A549 (cell line): ENCODE measurements around the gene PLA2G2C. TPM values are rescaled to one million over a fixed set of nuclear protein-coding genes. Genes with fewer than 3 reads are reported as not detected.

Source experiments
- ATAC-seq, 2 experiments: fragments of 200-7000 bp in 1 of 2; fragments of >200 bp in 1 of 2; cut with Nextera tagmentation in 1 of 2; cut with Tn5 transposase in 1 of 2; 3 replicates each; pipeline versions ENCODE4 v1.8.0 to v1.9.1; 2018 to 2020; ENCODE audit warnings: mild to moderate bottlenecking in 1 of 2, moderate library complexity in 1 of 2
- CTCF ChIA-PET: fragments of 300-600 bp; sonication (Branson Sonifier 250); formaldehyde crosslinking; extraction: SDS; loops from one replicate; lab custom pipeline; 2021; ENCODE audit warnings: antibody characterized with exemption, inconsistent platforms; lab: Yijun Ruan, JAX
- POLR2A ChIA-PET: fragments of 350-600 bp; formaldehyde crosslinking; extraction: SDS; loops from one replicate; lab custom pipeline; 2021; ENCODE audit warnings: antibody characterized with exemption, inconsistent platforms; lab: Yijun Ruan, JAX
- DNase-seq, 2 experiments: peaks; one replicate each; pipeline versions ENCODE4 v3.0.0 to v3.0.0-alpha.2; 2011 to 2016; ENCODE audit warnings: low read depth in 1 of 2, low spot score in 1 of 2
- FAIRE-seq: peaks from 2 replicates; lab custom pipeline; 2011; peaks lifted over from hg19 to GRCh38; lab: Jason Lieb, UNC
- H3K27ac ChIP-seq, 2 experiments: fragments of >200 bp; sonication (Bioruptor Twin); formaldehyde crosslinking; 3 replicates each; pipeline ENCODE4 v1.5.1; 2016 to 2017
- H3K4me1 ChIP-seq: fragments of >200 bp; sonication (Bioruptor Twin); formaldehyde crosslinking; 3 replicates; pipeline ENCODE4 v1.6.1; 2016
- H3K4me2 ChIP-seq: fragments of >200 bp; sonication (Bioruptor Twin); formaldehyde crosslinking; 3 replicates; pipeline ENCODE4 v1.6.1; 2016
- H3K4me3 ChIP-seq: fragments of >200 bp; sonication (Bioruptor Twin); formaldehyde crosslinking; 3 replicates; pipeline ENCODE4 v1.5.1; 2016
- H3K9me3 ChIP-seq: fragments of >200 bp; sonication (Bioruptor Twin); formaldehyde crosslinking; 3 replicates; pipeline ENCODE4 v1.6.1; 2016
- CBX8 ChIP-seq: fragments of 200-600 bp; sonication (generic); IDR thresholded peaks from 2 replicates; pipeline ENCODE4 v1.6.1; 2016
- CEBPB ChIP-seq, 2 experiments: fragments of >200 bp in 1 of 2; sonication (Bioruptor Twin) in 1 of 2; formaldehyde crosslinking in 1 of 2; IDR thresholded peaks; 2 replicates each; pipeline ENCODE4 v1.6.1; 2012 to 2016
- CHD2 ChIP-seq: fragments of 150-350 bp; IDR thresholded peaks from 2 replicates; pipeline ENCODE4 v1.6.1; 2014; ENCODE audit warnings: low read length; ENCODE audit not compliant: partially characterized antibody
- CHD4 ChIP-seq: fragments of 200-600 bp; sonication (generic); IDR thresholded peaks from 2 replicates; pipeline ENCODE4 v1.6.1; 2016; ENCODE audit warnings: antibody characterized with exemption, mild to moderate bottlenecking, borderline replicate concordance
- FOSB ChIP-seq: fragments of 250-450 bp; sonication (Bioruptor Pico); IDR thresholded peaks from 2 replicates; pipeline ENCODE4 v1.5.0; 2020; ENCODE audit warnings: mild to moderate bottlenecking, moderate library complexity
- HEYL ChIP-seq: fragments of 250-450 bp; sonication (Bioruptor Pico); IDR thresholded peaks from 2 replicates; pipeline ENCODE4 v1.8.0; 2021; ENCODE audit warnings: mild to moderate bottlenecking, moderate library complexity
- HOXB13 ChIP-seq: fragments of 250-450 bp; sonication (Bioruptor Pico); IDR thresholded peaks from 2 replicates; pipeline ENCODE4 v1.5.0; 2020; ENCODE audit warnings: low read depth, mild to moderate bottlenecking, moderate library complexity
- JUN ChIP-seq, 2 experiments: fragments of >200 bp; sonication (Bioruptor Twin); formaldehyde crosslinking; IDR thresholded peaks; 2 replicates in 1 of 2; 3 replicates in 1 of 2; pipeline ENCODE4 v1.6.1; 2016 to 2017
- JUNB ChIP-seq: fragments of >200 bp; sonication (Bioruptor Twin); formaldehyde crosslinking; IDR thresholded peaks from 2 replicates; pipeline ENCODE4 v1.6.1; 2016
- MAFK ChIP-seq: fragments of 450-650 bp; IDR thresholded peaks from 2 replicates; pipeline ENCODE4 v1.6.1; 2014; ENCODE audit not compliant: partially characterized antibody
- POLR2A ChIP-seq: IDR thresholded peaks from 2 replicates; pipeline ENCODE4 v1.6.1; 2012; ENCODE audit warnings: mild to moderate bottlenecking, low read length
- RCOR1 ChIP-seq: fragments of 150-350 bp; IDR thresholded peaks from 2 replicates; pipeline ENCODE4 v1.6.1; 2014; ENCODE audit warnings: antibody characterized with exemption, low read length, low read depth
- RFX5 ChIP-seq: fragments of 450-650 bp; IDR thresholded peaks from 2 replicates; pipeline ENCODE4 v1.7.1; 2014; ENCODE audit warnings: antibody characterized with exemption, mild to moderate bottlenecking, moderate library complexity
- SMC3 ChIP-seq: fragments of >200 bp; sonication (Bioruptor Twin); formaldehyde crosslinking; IDR thresholded peaks from 3 replicates; pipeline ENCODE4 v1.6.1; 2018; ENCODE audit warnings: inconsistent platforms
- ZC3H11A ChIP-seq: fragments of 450-650 bp; IDR thresholded peaks from 2 replicates; pipeline ENCODE4 v1.6.1; 2014; ENCODE audit warnings: antibody characterized with exemption, mild to moderate bottlenecking
- ZFP36 ChIP-seq: fragments of 450-650 bp; IDR thresholded peaks from 2 replicates; pipeline ENCODE4 v1.6.1; 2014; ENCODE audit warnings: borderline replicate concordance; ENCODE audit not compliant: partially characterized antibody
- ZNF302 ChIP-seq: fragments of 250-450 bp; sonication (Bioruptor Pico); IDR thresholded peaks from 2 replicates; pipeline ENCODE4 v1.9.0; 2021; ENCODE audit warnings: inconsistent platforms, mild to moderate bottlenecking, moderate library complexity
- WGBS: methylation state at CpG from one replicate; pipeline ENCODE4 v1.1.6; 2017; ENCODE audit errors: missing lambda C conversion rate; 5-methylcytosine and 5-hydroxymethylcytosine counted together
- polyA plus RNA-seq, 4 experiments: library from polyadenylated mRNA; depleted of rRNA in 3 of 4; stranded (reverse); fragments of >200 nt; fragmentation: RNase III in 1 of 4; extraction: RNeasy Plus Mini Kit Qiagen cat#74134 plus additional on column Dnase treatment in 1 of 4; gene quantifications; 2 replicates in 3 of 4; 3 replicates in 1 of 4; pipeline ENCODE4 v1.2.3, GENCODE V29; 2011 to 2017
- TF ChIP-seq, protein P1 (sequence below): fragments of >200 bp; sonication (Bioruptor Twin); formaldehyde crosslinking; IDR thresholded peaks from 2 replicates; pipeline ENCODE4 v1.6.1; 2016
- TF ChIP-seq, protein P2 (sequence below): IDR thresholded peaks from 2 replicates; pipeline ENCODE4 v1.6.1; 2012
- TF ChIP-seq, protein P3 (sequence below): IDR thresholded peaks from 2 replicates; pipeline ENCODE4 v1.6.1; 2012
- TF ChIP-seq, protein P4 (sequence below): fragments of 200-600 bp; sonication (generic); IDR thresholded peaks from 2 replicates; pipeline ENCODE4 v1.6.1; 2016; ENCODE audit warnings: antibody characterized with exemption, mild to moderate bottlenecking, moderate library complexity

The PLA2G2C gene
- polyA plus RNA-seq, 2 of the 4 experiments (the other 2 are of a cell fraction) = not detected

DNA sequence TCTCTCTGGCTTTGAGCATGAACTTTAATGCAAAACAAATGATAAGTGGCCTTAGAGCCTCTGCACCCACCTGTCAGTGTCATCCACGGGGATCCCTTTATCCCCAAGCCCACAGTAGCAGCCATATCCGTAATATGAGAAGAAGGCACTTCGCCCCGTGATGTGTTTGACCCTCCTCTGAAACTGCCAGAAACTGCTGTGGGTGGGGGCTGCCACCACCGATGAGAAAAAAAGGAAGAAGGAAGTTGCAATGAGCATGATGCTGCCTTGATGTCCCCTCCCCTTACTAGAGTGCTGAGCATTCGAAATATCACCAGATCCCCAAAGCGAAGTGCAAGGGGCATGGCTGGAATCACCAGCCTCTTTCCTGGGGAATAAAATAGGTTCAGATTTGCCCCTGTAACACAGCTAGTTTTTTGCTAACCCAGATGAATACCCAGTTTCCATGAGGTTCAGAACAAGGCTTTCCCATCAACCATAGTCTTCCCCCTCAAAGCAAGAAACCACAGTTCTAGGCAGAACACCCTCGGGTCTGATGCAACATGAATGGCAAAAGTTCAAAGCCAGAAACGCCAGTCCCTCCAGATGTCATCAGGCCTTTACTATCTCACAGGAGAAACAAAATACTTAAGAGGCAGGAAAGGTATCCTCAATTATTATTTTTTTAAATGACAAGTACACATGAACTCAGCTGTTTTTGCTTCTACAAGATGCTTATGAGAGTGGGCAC is 11.2 kb downstream of the PLA2G2C start:
- Histone ChIP-seq H3K4me1 (no peaks in the 10 kb centered on the region), H3K9me3 (no peaks in the 10 kb centered on the region), H3K4me2 (no peak overlapping the region), H3K27ac (no peak overlapping the region), H3K4me3 (no peak overlapping the region)
- FAIRE-seq = no peak
- 64% methylated on average over 9 of the region's 9 CpGs for WGBS
- DNase-seq = no peak
- CTCF ChIA-PET = no interaction called here
- TF ChIP-seq ZFP36 = no peak
- no peak for ATAC-seq
- POLR2A ChIA-PET = no interaction called here

DNA sequence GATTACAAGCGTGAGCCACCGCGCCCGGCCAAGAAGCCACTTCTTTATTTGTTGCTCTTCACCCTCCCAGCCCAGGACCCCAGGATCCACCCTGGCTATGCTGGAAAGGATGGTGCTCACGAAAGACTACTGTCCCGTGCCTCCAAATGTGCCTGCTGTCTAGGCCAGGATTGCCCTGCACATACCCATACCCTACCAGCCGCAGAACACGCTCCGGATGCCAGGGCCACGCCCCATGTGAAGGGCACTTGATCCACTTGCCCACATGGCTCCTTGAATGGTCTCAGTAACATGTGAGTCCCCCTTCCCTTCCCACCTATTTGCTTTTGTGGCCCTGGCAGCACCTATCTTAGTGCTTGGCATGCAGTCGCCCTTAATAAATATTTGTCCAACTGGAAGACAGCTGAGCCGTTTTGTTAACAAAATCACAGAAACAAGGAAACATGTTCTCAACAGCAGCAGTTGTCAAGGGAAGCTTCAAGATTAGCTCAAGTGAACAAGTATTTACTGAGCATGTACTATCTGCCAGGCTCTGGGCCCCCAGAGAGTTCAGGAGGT is 14.2 kb downstream of the PLA2G2C start:
- no peak overlapping the region for H3K4me2 ChIP-seq

DNA sequence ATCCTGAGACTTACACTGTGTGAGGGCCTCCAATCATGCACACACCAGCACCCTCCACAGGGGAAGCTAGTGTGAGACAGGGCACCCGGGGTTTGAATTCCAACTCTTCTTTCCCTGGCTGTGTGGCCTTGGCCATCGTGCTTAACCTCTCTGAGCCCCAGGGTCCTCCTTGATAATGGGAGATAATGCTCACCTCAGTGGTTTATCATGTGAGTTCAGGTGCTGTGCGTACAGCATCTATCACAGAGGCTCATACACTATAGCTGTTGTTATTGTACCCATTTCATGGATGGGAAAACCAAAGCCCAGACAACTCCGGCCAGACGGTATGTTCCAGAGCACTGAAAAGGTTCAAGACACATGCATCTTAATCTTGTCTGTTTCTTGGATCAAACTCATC is 16.4 kb downstream of the PLA2G2C start:
- ChIA-PET CTCF (interaction anchor here (0.9 to 1.3 kb wide), 2 partner anchors 10 to 25 kb away, joined by 3 read pairs; no protein-coding TSS in a partner anchor), POLR2A (no interaction called here)
- FAIRE-seq = no peak

More for the DNA sequence above, 14.2 kb downstream of the PLA2G2C start:
- Histone ChIP-seq H3K27ac (no peak overlapping the region), H3K4me3 (no peak overlapping the region), H3K9me3 (no peaks in the 10 kb centered on the region), H3K4me1 (no peaks in the 10 kb centered on the region)
- no peak for TF ChIP-seq CBX8
- TF ChIP-seq HOXB13 (CRISPR knock-in tag) = no peak
- TF ChIP-seq CHD4 = no peak
- TF ChIP-seq, protein P1, sequence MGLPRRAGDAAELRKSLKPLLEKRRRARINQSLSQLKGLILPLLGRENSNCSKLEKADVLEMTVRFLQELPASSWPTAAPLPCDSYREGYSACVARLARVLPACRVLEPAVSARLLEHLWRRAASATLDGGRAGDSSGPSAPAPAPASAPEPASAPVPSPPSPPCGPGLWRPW = no peak
- TF ChIP-seq CEBPB (IDR thresholded peaks at IDR 0.05) = no peak
- no peak for TF ChIP-seq CHD2
- no peak for TF ChIP-seq JUNB
- TF ChIP-seq, protein P2, sequence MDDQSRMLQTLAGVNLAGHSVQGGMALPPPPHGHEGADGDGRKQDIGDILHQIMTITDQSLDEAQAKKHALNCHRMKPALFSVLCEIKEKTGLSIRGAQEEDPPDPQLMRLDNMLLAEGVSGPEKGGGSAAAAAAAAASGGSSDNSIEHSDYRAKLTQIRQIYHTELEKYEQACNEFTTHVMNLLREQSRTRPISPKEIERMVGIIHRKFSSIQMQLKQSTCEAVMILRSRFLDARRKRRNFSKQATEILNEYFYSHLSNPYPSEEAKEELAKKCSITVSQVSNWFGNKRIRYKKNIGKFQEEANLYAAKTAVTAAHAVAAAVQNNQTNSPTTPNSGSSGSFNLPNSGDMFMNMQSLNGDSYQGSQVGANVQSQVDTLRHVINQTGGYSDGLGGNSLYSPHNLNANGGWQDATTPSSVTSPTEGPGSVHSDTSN = no peak
- no peak for TF ChIP-seq SMC3
- TF ChIP-seq POLR2A = no peak
- TF ChIP-seq RFX5 = no peak
- ATAC-seq (no peak), DNase-seq (no peak), FAIRE-seq (no peak)
- POLR2A ChIA-PET = no interaction called here
- CTCF ChIA-PET = interaction anchor here (0.7 to 0.9 kb wide), 2 partner anchors 23 to 117 kb away, joined by 3 read pairs; no protein-coding TSS in a partner anchor
- 85% methylated on average over 10 of the region's 12 CpGs for WGBS

DNA sequence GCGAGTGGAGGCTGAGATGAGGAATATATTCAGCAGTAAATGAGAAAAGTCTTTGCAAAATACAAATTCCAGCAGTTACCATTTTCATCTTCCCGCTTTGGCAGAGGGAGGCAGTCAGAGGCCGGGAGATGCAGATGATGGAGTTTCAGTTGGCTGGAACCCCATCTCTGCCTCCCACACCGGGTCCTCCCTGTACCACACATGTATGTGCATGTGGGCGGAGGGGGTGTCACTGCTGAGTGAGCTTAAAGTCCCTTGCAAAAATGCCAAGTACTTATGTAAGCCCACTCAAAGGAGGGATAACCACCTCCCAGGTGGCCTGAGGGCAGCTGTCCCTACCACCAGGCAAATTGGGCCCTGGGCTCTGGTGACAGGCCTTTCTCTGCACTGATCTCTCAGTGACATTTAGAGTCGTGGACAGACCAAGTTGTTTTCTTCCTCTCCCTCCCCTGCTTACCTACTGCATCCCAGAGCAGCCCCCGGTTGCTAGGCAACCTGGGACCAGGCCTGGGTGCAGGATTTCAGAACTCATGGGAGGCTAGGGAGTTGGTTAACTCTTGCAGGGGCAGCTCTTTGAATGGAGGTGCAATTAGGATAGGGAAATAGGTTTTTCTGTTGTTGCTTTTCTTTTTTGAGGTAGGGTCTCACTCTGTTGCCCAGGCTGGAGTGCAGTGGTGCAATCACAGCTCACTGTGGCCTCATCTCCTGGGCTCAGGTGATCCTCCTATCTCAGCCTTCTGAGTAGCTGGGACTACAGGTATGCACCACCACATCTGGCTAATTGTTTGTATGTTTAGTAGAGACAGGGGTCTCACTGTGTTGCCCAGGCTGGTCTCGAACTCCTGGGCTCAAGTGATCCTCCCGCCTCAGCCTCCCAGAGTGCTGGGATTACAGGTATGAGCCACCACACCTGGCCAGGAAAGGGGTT is 17.5 kb downstream of the PLA2G2C start:
- ATAC-seq = no peak
- TF ChIP-seq FOSB (CRISPR knock-in tag) = no peak
- TF ChIP-seq ZNF302 (CRISPR knock-in tag) = no peak
- TF ChIP-seq HEYL (CRISPR knock-in tag) = no peak
- TF ChIP-seq, protein P3, sequence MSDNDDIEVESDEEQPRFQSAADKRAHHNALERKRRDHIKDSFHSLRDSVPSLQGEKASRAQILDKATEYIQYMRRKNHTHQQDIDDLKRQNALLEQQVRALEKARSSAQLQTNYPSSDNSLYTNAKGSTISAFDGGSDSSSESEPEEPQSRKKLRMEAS = no peak
- TF ChIP-seq JUN (IDR thresholded peaks at IDR 0.05) = no peak
- no peak for TF ChIP-seq ZC3H11A
- TF ChIP-seq, protein P4, sequence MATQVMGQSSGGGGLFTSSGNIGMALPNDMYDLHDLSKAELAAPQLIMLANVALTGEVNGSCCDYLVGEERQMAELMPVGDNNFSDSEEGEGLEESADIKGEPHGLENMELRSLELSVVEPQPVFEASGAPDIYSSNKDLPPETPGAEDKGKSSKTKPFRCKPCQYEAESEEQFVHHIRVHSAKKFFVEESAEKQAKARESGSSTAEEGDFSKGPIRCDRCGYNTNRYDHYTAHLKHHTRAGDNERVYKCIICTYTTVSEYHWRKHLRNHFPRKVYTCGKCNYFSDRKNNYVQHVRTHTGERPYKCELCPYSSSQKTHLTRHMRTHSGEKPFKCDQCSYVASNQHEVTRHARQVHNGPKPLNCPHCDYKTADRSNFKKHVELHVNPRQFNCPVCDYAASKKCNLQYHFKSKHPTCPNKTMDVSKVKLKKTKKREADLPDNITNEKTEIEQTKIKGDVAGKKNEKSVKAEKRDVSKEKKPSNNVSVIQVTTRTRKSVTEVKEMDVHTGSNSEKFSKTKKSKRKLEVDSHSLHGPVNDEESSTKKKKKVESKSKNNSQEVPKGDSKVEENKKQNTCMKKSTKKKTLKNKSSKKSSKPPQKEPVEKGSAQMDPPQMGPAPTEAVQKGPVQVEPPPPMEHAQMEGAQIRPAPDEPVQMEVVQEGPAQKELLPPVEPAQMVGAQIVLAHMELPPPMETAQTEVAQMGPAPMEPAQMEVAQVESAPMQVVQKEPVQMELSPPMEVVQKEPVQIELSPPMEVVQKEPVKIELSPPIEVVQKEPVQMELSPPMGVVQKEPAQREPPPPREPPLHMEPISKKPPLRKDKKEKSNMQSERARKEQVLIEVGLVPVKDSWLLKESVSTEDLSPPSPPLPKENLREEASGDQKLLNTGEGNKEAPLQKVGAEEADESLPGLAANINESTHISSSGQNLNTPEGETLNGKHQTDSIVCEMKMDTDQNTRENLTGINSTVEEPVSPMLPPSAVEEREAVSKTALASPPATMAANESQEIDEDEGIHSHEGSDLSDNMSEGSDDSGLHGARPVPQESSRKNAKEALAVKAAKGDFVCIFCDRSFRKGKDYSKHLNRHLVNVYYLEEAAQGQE = no peak
- no peak for TF ChIP-seq RCOR1

More for the DNA sequence above, 16.4 kb downstream of the PLA2G2C start:
- no peak for ATAC-seq
- Histone ChIP-seq H3K4me1 (no peaks in the 10 kb centered on the region), H3K4me2 (no peak overlapping the region), H3K9me3 (no peaks in the 10 kb centered on the region), H3K27ac (no peak overlapping the region), H3K4me3 (no peak overlapping the region)
- TF ChIP-seq ZFP36 (peak; percentile 40), MAFK (no peak), HOXB13 (CRISPR knock-in tag) (no peak)
- TF ChIP-seq, protein P2 = no peak
- no peak for DNase-seq
- WGBS = 69% methylated on average over 5 of the region's 5 CpGs

More for the DNA sequence above, 17.5 kb downstream of the PLA2G2C start:
- FAIRE-seq (no peak), DNase-seq (no peak)
- no peaks in the 10 kb centered on the region for H3K4me1 ChIP-seq
- CTCF ChIA-PET = interaction anchor here (0.7 to 1.7 kb wide), 5 partner anchors 11 to 453 kb away, joined by 3 to 5 read pairs (median 3); no protein-coding TSS in a partner anchor
- H3K9me3 ChIP-seq = no peaks in the 10 kb centered on the region
- POLR2A ChIA-PET = no interaction called here
- no peak overlapping the region for H3K4me3 ChIP-seq
- 58% methylated on average over 8 of the region's 9 CpGs for WGBS
- H3K27ac ChIP-seq = no peak overlapping the region
- no peak overlapping the region for H3K4me2 ChIP-seq
